AG20443 (cell line): Measurements from ENCODE around the gene IL21.
A peak's percentile ranks its signal among the peaks of the same experiment; 100 is the strongest.
"Not testable (repeated sequence)": the region's sequence is repeated elsewhere in the genome, so short reads cannot be mapped to it uniquely, and the experiment has no call there.

ENCODE experiments used
- DNase-seq: peaks from one replicate; pipeline ENCODE4 v3.0.0; 2012; ENCODE audit warnings: low spot score, mixed read lengths

Gene IL21

DNA sequence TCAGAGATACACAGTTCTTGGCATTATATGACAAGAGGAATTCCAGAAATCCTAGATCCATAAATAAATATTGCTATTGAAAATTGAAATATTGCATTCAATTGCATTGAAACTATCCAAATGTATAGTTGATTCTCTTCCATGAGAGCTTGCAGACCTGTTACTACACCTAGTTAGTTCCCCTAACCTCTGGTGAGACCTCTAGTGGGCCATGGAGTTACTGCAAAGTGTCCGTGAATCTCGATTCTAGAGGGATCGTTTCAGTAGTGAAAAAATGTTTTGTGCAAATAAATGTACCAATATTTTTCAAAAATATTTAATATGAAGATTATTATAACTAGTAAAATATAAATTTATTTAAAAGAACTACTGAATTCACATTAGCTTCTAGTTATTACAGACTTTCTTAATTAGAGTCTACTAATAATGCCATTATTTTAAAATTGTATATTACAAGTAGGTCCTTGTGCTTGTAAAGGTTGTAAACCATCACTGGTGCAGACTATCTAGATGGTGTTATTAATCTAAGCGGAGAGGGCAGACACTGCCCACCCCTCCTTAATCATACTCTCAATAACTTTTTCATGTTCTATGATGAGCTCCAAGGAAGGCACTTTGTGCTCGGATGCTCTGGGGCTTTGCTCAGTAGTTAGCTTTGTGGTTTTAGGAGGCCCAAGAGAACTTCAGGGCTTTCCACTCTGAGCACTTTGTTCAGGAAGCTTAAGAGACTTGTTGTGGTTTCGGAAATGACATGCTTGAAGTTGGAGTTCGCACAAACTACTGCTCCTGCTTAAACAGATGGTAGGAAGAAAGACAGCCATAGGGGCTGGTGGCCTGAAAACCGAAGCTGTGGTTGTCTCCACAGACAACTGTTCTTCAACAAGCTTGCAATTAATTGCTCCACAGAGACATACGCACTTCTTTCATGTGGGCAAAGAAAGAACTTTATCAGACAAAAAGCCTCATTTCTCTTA is 42.8 kb downstream of the IL21 start:
- DNase-seq, result peak; percentile 56

DNA sequence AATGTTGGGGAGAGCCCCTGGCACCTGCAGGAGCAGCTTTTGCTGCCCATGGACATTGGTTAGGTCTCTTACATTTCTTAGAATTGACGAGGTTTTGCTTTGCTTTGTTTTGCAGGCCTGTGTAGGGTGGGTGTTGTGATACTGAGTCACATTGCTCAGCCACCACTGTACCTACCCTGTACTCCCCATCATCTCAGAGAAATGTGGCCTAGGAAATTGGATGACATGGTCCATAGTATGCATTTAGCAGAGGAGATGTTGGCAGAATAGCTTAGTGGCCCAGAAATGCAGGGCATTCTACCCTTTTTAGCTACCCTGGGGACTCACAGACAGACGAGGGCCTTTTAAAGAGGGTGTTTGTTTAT is 43.7 kb downstream of the IL21 start:
- no peak for DNase-seq

DNA sequence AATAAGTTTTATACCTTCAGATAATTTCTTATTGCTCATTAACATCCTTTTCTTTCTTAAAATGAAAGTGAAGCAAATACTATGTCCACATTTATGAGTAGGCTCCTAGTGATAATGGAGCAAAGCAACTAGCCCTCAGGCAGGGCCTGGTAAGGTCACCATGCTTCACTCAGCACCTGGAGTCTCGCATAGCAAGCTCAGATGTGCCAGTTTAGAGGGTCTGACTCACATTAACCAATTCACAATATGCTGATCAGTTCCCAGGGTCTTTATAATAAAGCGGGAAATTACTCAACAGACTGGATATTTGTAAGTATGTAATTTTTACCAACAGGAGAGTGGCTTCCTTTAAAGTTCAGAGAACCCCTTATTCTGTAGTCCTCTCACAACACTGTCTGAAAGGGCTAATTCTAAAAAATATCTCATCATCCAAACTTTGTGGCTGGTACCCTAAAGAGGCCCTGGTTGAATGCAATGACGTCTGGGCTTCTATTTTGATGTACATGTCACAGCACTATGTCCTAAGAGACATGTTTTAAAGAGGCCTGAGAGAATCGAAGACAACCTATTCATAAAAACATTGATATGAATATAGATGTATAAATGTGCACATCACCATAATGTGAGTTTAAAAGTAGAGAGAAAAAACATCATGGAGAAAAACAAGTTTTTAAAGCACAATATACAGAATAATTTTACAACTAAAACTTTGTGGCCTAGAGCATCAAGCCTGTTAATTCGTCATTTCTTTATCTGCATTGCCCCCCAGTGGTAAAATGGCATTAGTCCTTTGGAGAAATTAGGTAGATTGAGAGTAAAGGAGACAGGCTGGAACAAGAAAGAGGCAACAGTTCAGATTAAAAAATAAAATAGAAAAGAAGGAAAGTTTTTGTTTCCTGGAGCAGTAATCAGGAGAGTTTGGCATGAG is 44.3 kb downstream of the IL21 start:
- DNase-seq, result peak; percentile 63

DNA sequence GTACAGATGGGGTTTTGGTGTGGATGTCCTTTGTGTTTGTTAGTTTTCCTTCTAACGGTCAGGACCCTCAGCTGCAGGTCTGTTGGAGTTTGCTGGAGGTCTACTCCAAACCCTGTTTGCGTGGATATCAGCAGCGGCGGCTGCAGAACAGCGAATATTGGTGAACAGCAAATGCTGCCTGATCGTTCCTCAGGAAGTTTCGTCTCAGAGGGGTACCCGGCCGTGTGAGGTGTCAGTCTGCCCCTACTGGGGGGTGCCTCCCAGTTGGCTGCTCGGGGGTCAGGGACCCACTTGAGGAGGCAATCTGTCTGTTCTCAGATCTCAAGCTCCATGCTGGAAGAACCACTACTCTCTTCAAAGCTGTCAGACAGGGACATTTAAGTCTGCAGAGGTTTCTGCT is 46.5 kb downstream of the IL21 start:
- DNase-seq, result not testable (repeated sequence)

DNA sequence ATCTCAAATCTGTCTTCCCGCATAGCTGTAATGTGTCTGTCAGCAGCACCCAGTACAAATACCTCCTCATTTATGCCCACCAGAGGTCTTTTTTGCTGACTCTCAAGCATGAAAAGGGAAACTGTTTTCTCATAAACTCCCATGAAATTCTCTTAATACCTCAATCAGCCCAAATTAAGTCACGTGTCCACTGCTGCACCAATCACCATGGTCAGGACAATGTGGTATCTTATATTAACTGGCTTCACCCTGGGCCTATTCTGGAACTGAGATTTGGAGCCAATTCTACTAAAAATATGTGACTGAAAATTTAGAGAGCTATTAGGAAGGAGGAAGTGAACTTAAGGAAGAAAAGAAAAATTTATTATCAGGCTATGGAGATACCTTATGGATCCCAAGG is 58.4 kb downstream of the IL21 start:
- no peak for DNase-seq
